GM08714 (cell line): ENCODE results near the gene ARHGDIA.

ENCODE experiments used
- H3K4me3 ChIP-seq: fragments of 200-500 bp; sonication (Bioruptor generic); 2 replicates; pipeline ENCODE4 v1.5.1; 2014; ENCODE audit warnings: mild to moderate bottlenecking, low read length, inconsistent platforms
- ZNF274 ChIP-seq: IDR thresholded peaks from 2 replicates; pipeline ENCODE4 v1.6.1; 2012; ENCODE audit warnings: mild to moderate bottlenecking, low read depth, low read length

Gene ARHGDIA

GRCh38 chr17:81902023-81902652, 31.0 kb upstream of the ARHGDIA start, which contains the start of gene NPB:
Gene NPB, plus strand, starts transcription at chr17:81902238. Its CDS starts 40 bp downstream, at chr17:81902278.
- TF ChIP-seq ZNF274 = no peak

GRCh38 chr17:81901167-81902022, 30.3 kb upstream of the ARHGDIA start:
- no peak overlapping the region for H3K4me3 ChIP-seq
- TF ChIP-seq ZNF274 = no peak

More at GRCh38 chr17:81902023-81902652, 31.0 kb upstream of the ARHGDIA start, which contains the start of gene NPB:
- no peak within 1 kb of the TSS for H3K4me3 ChIP-seq

GRCh38 chr17:81900181-81900820, 29.2 kb upstream of the ARHGDIA start:
- no peak overlapping the region for H3K4me3 ChIP-seq
- TF ChIP-seq ZNF274 = no peak

- no peak for TF ChIP-seq ZNF274
- no peak overlapping the region for H3K4me3 ChIP-seq
Measured at GRCh38 chr17:81899514-81900166, 28.5 kb upstream of the ARHGDIA start.

GRCh38 chr17:81898885-81899284, 27.7 kb upstream of the ARHGDIA start:
- H3K4me3 ChIP-seq = no peak overlapping the region
- no peak for TF ChIP-seq ZNF274

GRCh38 chr17:81898029-81898866, 27.1 kb upstream of the ARHGDIA start:
- no peak for TF ChIP-seq ZNF274
- H3K4me3 ChIP-seq = no peak overlapping the region

GRCh38 chr17:81895400-81895799, 24.3 kb upstream of the ARHGDIA start:
- TF ChIP-seq ZNF274 = no peak

GRCh38 chr17:81891303-81891552, 20.1 kb upstream of the ARHGDIA start:
- TF ChIP-seq ZNF274 = no peak
- H3K4me3 ChIP-seq = peak overlapping the region; percentile 68

More at GRCh38 chr17:81895400-81895799, 24.3 kb upstream of the ARHGDIA start:
- H3K4me3 ChIP-seq = no peak overlapping the region

GRCh38 chr17:81890447-81891302, 19.5 kb upstream of the ARHGDIA start:
- no peak for TF ChIP-seq ZNF274
- H3K4me3 ChIP-seq = peak overlapping the region; percentile 68

GRCh38 chr17:81889602-81890001, 18.5 kb upstream of the ARHGDIA start:
- H3K4me3 ChIP-seq = peak overlapping the region; percentile 68; the same call in 1 of the 2 replicates
- no peak for TF ChIP-seq ZNF274

- no peak overlapping the region for H3K4me3 ChIP-seq
Measured at GRCh38 chr17:81888988-81889595, 18.0 kb upstream of the ARHGDIA start.

More at GRCh38 chr17:81888988-81889595, 18.0 kb upstream of the ARHGDIA start:
- TF ChIP-seq ZNF274 = no peak
